KBM-7 (cell line): ENCODE data around the gene AFF3.

Source experiments
- DNase-seq: peaks from one replicate; pipeline ENCODE4 v3.0.0-alpha.2; 2015
- in situ Hi-C: fragments of 300-500 bp; cut with MboI; formaldehyde crosslinking; loops from 2 replicates; pipeline ENCODE4 v1.14.3; 2020; ENCODE audit warnings: low sequenced_read_pairs, low pct_unique_long_range_greater_than_20kb, mixed read lengths

AFF3 gene

DNA sequence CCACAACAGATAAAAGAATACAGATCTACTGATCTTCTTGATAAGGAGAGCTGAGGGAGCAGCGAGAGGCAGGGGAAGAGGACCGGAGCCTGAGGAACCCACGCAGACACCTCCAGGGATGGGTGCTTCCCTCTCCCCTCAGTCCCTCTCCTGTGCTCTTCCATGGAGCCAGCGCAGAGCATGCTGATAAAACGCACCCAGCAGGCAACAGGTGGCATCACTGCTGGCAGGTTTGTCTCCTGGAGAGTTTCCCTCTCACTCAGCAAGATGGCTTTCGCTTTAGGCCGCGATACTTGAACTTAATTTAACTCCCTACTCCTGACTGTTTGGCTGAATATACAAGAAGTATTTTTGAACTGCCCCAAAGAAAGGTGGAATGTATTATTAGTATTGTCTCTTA lies 489.5 kb downstream of the AFF3 start:
- DNase-seq = no peak
- in situ Hi-C loops = no loop called here

- in situ Hi-C loops = no loop called here
- DNase-seq = no peak
These were observed 490.3 kb downstream of the AFF3 start for GRCh38 chr2:99651930-99652670.

DNA sequence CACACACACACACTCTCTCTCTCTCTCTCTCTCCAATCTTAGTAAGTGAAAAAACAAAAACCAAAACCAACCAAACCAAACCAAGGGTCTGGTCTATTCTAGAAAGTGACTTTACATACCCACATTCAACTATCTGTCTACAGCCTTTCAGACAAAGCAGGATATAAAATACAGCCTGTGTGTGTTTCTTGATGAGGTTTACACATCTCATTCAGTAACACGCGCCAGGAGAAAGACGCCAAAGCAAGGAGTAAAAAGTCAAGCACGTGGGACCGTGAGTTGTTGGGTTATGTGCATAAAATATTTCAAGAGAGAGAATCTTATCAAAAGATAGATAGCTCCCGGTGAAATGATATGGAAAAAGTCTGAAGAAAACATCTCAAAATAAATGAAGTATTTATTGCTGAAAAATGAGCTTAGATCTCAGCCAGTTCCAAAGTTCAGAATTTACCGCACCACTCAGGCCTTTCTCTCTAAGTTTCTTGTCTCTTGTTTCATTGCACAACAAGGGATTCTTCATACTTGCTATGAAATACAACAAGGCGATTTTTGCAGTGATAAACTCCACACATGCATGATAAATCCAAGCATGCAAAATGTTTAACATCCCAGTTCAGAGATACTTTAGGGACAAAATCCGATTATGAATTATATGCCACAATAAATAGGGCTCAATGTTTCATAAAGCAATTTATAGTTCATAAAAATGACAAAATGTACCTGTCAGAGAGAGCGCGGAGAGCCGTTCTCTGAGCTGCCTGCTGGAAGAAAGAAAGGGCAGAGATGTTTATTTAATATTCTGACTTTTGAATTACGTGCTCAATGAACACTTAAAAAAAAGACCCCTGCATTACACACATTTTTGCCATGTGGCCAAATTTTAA lies 493.2 kb downstream of the AFF3 start:
- in situ Hi-C loops = no loop called here
- no peak for DNase-seq

- DNase-seq = no peak
- in situ Hi-C loops = no loop called here
These were observed 494.1 kb downstream of the AFF3 start for GRCh38 chr2:99648178-99648844.

DNA sequence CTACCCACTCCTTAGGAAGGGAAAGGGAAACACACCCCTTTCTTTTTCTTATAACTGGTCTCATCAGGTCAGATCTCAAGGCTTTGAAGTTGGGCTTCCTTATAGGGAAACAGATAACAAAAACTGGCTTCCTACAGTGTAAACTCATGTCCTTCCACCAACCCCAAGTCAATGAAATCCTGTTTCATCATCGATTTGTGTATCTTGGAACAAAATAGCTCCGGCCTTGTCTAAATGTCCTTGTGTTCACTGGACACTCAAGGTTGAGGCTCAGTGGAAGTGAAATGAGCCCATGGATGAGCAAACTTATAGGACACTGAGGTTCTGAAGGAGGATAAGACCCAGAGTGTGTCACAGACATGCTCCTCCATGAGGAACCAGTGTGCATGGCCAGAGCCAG lies 496.4 kb downstream of the AFF3 start:
- no peak for DNase-seq
- in situ Hi-C loops = no loop called here

- in situ Hi-C loops = no loop called here
- no peak for DNase-seq
These were observed 498.0 kb downstream of the AFF3 start for GRCh38 chr2:99644419-99644787.

- in situ Hi-C loops = no loop called here
- DNase-seq = no peak
These were observed 498.5 kb downstream of the AFF3 start for GRCh38 chr2:99643787-99644418.

GRCh38 chr2:99641999-99642398 lies 500.4 kb downstream of the AFF3 start:
- no peak for DNase-seq
- in situ Hi-C loops = no loop called here

- in situ Hi-C loops = no loop called here
- DNase-seq = no peak
These were observed 501.7 kb downstream of the AFF3 start for GRCh38 chr2:99640635-99641151.

DNA sequence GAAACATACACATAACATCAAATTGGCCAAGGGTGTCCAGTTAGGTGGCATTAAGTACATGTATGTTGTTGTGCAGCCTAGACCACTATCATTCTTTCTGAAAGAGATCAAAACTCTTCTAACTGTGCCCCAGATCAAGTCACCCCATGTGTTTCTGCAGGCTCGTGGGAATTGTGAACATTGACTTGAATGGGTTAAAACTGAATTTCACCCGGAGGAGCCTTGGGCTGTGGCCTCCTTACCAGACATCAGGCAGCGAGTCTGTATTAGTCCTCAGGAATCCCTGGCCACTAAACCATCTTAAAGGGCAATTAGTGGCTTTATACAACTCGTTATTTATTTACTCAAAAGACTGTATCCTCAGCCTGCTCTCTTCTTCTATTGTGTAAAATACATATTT lies 503.6 kb downstream of the AFF3 start:
- in situ Hi-C loops = no loop called here
- no peak for DNase-seq

GRCh38 chr2:99637159-99637697 lies 505.2 kb downstream of the AFF3 start:
- in situ Hi-C loops = no loop called here
- DNase-seq = no peak

- in situ Hi-C loops = no loop called here
- no peak for DNase-seq
These were observed 506.0 kb downstream of the AFF3 start for GRCh38 chr2:99636144-99637034.

DNA sequence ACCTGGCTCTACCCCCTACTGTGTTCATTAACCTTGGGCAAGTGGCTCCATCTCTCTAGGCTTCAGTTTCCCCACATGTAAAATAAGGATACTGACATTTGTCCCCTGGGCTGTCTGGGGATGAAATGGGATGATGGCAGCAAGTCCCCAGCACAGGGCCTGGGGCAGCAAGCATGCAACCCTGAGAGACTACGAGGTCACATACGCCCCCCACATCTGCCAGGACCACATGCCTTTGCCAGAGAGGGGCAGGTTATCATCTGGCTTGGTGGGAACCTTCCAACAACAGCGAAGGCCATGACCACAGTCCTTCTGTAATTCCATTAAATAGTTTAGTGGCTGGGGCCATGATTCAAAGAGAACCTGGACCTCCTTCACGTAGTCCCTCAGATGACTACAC lies 506.7 kb downstream of the AFF3 start:
- in situ Hi-C loops = no loop called here
- DNase-seq = no peak

GRCh38 chr2:99634234-99634633 lies 508.2 kb downstream of the AFF3 start:
- in situ Hi-C loops = no loop called here
- no peak for DNase-seq

DNA sequence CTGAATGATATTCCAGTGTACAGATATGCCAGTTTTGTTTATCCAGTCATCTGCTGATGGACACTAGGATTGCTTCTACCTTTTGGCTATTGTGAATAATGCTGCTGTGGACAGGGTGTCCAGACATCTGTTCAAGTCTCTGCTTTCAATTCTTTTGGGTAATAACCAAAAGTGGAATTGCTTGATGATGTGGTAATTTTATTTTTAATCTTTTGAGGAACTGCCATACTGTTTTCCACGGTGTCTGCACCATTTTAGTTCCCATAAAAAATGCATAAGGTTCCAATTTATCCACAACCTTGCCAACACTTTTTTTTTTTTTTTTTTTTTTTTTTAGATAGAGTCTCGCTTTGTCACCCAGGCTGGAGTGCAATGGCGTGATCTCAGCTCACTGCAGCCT lies 510.7 kb downstream of the AFF3 start:
- DNase-seq = no peak

DNA sequence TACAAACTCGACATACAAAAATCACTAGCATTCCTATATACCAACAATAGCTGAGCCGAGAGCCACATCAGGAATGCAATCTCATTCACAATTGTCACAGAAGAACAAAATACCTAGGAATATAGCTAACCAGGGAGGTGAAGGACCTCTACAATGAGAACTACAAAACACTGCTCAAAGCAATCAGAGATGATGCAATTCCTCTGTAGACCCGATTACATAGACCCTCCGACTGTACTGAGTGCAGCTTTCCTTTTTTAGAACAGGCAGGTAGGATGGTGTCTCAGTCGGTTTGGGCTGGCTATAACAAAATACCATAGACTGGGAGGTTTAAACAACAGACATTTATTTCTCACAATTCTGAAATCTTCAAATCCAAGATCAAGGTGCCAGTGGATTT lies 513.1 kb downstream of the AFF3 start:
- DNase-seq = no peak
- in situ Hi-C loops = no loop called here

More for the DNA sequence above, 510.7 kb downstream of the AFF3 start:
- in situ Hi-C loops = no loop called here

DNA sequence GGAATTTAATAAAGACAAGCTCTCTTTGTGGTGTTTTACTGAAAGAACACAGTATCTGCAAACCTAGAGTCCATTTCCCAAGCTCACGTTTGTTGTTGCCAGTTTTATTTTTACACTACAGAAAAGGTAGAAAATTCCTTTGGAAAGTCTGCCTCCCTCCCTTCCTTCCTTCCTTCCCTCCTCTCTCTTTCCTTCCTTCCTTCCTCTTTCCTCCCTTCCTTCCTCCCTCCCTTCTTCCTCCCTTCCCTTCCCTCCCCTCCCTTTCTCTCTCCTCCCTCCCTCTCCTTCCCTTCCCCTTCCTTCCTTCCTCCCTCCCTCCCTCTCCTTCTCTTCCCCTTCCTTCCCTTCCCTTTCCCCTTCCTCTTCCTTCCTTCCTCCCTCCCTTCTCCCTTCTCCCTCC lies 516.2 kb downstream of the AFF3 start:
- in situ Hi-C loops = no loop called here

DNA sequence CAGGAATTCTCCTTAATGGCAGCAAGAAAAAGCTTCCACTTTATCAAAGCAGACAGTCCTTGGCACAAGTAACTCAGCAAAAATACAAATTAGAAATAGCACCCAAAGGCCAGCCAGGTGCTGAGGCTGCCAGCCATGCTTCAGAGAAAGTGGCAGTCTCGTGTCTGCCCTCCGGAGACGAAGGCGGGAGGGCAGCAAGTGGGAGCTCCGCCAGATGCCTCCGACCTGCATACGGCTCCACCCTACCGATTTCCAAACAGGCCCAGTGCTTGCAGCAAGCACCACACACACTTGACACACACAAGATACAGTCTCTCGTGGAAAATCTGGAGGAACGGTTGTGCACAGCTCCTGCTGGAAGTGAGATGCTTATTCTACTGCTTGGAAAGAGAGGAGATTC lies 517.7 kb downstream of the AFF3 start:
- DNase-seq = no peak

More for the DNA sequence above, 516.2 kb downstream of the AFF3 start:
- no peak for DNase-seq

More for the DNA sequence above, 517.7 kb downstream of the AFF3 start:
- in situ Hi-C loops = no loop called here
